Jurkat, Clone E6-1 (cell line): ENCODE data around the gene CMTM6.

Source experiments
- DNase-seq: peaks from one replicate; pipeline ENCODE4 v3.0.0-alpha.2; 2011; ENCODE audit warnings: low read depth, low spot score
- H3K4me3 ChIP-seq: 2 replicates; pipeline ENCODE4 v1.5.1; 2011; ENCODE audit warnings: mild to moderate bottlenecking, low read length, control low read depth, moderate library complexity

The CMTM6 gene

GRCh38 chr3:32432045-32432710 lies 70.5 kb downstream of the CMTM6 start:
- DNase-seq: no peak
- no peak overlapping the region for H3K4me3 ChIP-seq

- no peak overlapping the region for H3K4me3 ChIP-seq
- no peak for DNase-seq
Measured at GRCh38 chr3:32431481-32431880, 71.2 kb downstream of the CMTM6 start.
